ENCODE measurements around the gene SORL1.

DNA sequence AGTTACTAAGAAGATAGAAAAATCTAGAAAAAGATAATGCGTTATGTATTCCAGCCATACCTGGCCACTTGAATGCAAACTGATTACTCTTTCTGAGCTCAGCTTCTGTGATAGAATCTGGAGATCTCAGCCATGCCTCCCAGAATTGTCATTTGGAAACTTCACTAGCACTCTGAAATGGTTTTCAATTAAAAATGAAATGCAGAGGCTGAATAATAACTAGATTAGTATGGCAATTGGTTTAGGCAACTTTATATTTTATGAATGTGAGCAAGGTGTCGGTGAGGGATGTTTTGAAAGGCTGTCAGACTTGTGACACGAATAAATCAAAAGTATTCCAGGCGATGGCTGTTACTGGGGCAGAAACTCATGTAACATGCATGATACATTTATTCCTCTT is 129.5 kb downstream of the SORL1 start:
- TF ChIP-seq, protein P1, sequence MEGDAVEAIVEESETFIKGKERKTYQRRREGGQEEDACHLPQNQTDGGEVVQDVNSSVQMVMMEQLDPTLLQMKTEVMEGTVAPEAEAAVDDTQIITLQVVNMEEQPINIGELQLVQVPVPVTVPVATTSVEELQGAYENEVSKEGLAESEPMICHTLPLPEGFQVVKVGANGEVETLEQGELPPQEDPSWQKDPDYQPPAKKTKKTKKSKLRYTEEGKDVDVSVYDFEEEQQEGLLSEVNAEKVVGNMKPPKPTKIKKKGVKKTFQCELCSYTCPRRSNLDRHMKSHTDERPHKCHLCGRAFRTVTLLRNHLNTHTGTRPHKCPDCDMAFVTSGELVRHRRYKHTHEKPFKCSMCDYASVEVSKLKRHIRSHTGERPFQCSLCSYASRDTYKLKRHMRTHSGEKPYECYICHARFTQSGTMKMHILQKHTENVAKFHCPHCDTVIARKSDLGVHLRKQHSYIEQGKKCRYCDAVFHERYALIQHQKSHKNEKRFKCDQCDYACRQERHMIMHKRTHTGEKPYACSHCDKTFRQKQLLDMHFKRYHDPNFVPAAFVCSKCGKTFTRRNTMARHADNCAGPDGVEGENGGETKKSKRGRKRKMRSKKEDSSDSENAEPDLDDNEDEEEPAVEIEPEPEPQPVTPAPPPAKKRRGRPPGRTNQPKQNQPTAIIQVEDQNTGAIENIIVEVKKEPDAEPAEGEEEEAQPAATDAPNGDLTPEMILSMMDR (IDR thresholded peaks at IDR 0.05; ENCODE audit: low read length), result no peak
- TF ChIP-seq EZH2 (IDR thresholded peaks at IDR 0.05; ENCODE audit: borderline replicate concordance, low read length), result no peak
